Renal cortical epithelial cell (primary cell): ENCODE results near the gene ASB18. TPM values are rescaled to one million over a fixed set of nuclear protein-coding genes. Genes with fewer than 3 reads are reported as not detected.
A peak's percentile ranks its signal among the peaks of the same experiment; 100 is the strongest.
"Not testable (repeated sequence)": the region's sequence is repeated elsewhere in the genome, so short reads cannot be mapped to it uniquely, and the experiment has no call there.

ENCODE experiments used
- DNase-seq: peaks from one replicate; pipeline ENCODE4 v3.0.0-alpha.2; 2011; ENCODE audit warnings: low read depth
- total RNA-seq: library from RNA; depleted of rRNA; stranded (reverse); fragments of >200 nt; gene quantifications from 2 replicates; pipeline ENCODE4 v1.2.3, GENCODE V29; 2014

Gene ASB18
- total RNA-seq, 1 donor from 2014 or later, result not detected

GRCh38 chr2:236286873-236287545 is 22.8 kb upstream of the ASB18 start:
- peak; percentile 54 for DNase-seq

GRCh38 chr2:236284208-236284607 is 20.0 kb upstream of the ASB18 start:
- no peak for DNase-seq

- no peak for DNase-seq
These were observed 18.2 kb upstream of the ASB18 start for GRCh38 chr2:236282406-236282805.

- DNase-seq, result no peak
These were observed 17.2 kb upstream of the ASB18 start for GRCh38 chr2:236281423-236281822.

GRCh38 chr2:236273126-236273525 is 8.9 kb upstream of the ASB18 start:
- DNase-seq, result no peak

- no peak for DNase-seq
These were observed 7.6 kb upstream of the ASB18 start for GRCh38 chr2:236271851-236272250.

- DNase-seq, result not testable (repeated sequence)
These were observed 5.7 kb upstream of the ASB18 start for GRCh38 chr2:236269876-236270275.

- no peak for DNase-seq
These were observed 1.5 kb upstream of the ASB18 start for GRCh38 chr2:236265675-236266074.

- DNase-seq, result no peak
These were observed 2.0 kb downstream of the ASB18 start for GRCh38 chr2:236262238-236262637.

- DNase-seq, result no peak
These were observed 2.8 kb downstream of the ASB18 start for GRCh38 chr2:236261452-236261851.

- no peak for DNase-seq
These were observed 4.8 kb downstream of the ASB18 start for GRCh38 chr2:236259371-236259770.

GRCh38 chr2:236257575-236257974 is 6.6 kb downstream of the ASB18 start:
- DNase-seq, result no peak

- no peak for DNase-seq
These were observed 7.1 kb downstream of the ASB18 start for GRCh38 chr2:236257136-236257535.

GRCh38 chr2:236256366-236256985 is 7.7 kb downstream of the ASB18 start:
- DNase-seq, result no peak

GRCh38 chr2:236254674-236255073 is 9.5 kb downstream of the ASB18 start:
- DNase-seq, result no peak

- no peak for DNase-seq
These were observed 10.2 kb downstream of the ASB18 start for GRCh38 chr2:236254001-236254400.

GRCh38 chr2:236252602-236253001 is 11.6 kb downstream of the ASB18 start:
- no peak for DNase-seq

- DNase-seq, result no peak
These were observed 13.2 kb downstream of the ASB18 start for GRCh38 chr2:236250909-236251579.

GRCh38 chr2:236250286-236250685 is 13.9 kb downstream of the ASB18 start:
- DNase-seq, result peak; percentile 6

- no peak for DNase-seq
These were observed 15.1 kb downstream of the ASB18 start for GRCh38 chr2:236249066-236249465.

- no peak for DNase-seq
These were observed 17.4 kb downstream of the ASB18 start for GRCh38 chr2:236246711-236247246.

- no peak for DNase-seq
These were observed 19.9 kb downstream of the ASB18 start for GRCh38 chr2:236244256-236244655.

- no peak for DNase-seq
These were observed 22.1 kb downstream of the ASB18 start for GRCh38 chr2:236242057-236242495.
